HepG2 (cell line): ENCODE measurements around the gene KCNK18. TPM values are rescaled to one million over a fixed set of nuclear protein-coding genes. Genes with fewer than 3 reads are reported as not detected.

Experiments
- CAMTA2 ChIP-seq: sonication (generic); formaldehyde crosslinking; IDR thresholded peaks from 2 replicates; pipeline ENCODE4 v1.4.0; 2020; ENCODE audit warnings: mild to moderate bottlenecking, missing genetic modification reagents, borderline replicate concordance
- CCDC6 ChIP-seq: sonication (generic); formaldehyde crosslinking; IDR thresholded peaks from 2 replicates; pipeline ENCODE4 v1.8.1; 2022; ENCODE audit warnings: mild to moderate bottlenecking, missing genetic modification reagents, moderate library complexity
- CHD2 ChIP-seq: IDR thresholded peaks from 2 replicates; pipeline ENCODE4 v1.6.1; 2011; ENCODE audit warnings: low read depth, low read length, improper control_type of control experiment
- CREM ChIP-seq, 2 experiments: sonication (generic) in 1 of 2; formaldehyde crosslinking in 1 of 2; IDR thresholded peaks; 2 replicates each; pipeline versions ENCODE4 v1.4.0 to v1.6.1; 2016 to 2020; ENCODE audit warnings: antibody characterized with exemption in 1 of 2, mild to moderate bottlenecking in 1 of 2, missing genetic modification reagents in 1 of 2
- CTCF ChIP-seq: sonication (generic); formaldehyde crosslinking; IDR thresholded peaks from 2 replicates; pipeline ENCODE4 v1.5.0; 2020; ENCODE audit warnings: mild to moderate bottlenecking, missing genetic modification reagents, moderate library complexity
- FOSL1 ChIP-seq: sonication (generic); formaldehyde crosslinking; IDR thresholded peaks from 2 replicates; pipeline ENCODE4 v1.9.0; 2021; ENCODE audit warnings: missing genetic modification reagents, borderline replicate concordance
- HES4 ChIP-seq: sonication (generic); formaldehyde crosslinking; IDR thresholded peaks from 2 replicates; pipeline ENCODE4 v1.9.0; 2021; ENCODE audit warnings: mild to moderate bottlenecking, missing genetic modification reagents, borderline replicate concordance
- HNRNPH1 ChIP-seq: fragments of 200-400 bp; formaldehyde crosslinking; optimal IDR thresholded peaks from 2 replicates; pipeline ENCODE3; 2017; ENCODE audit warnings: mild to moderate bottlenecking, low read depth, low read length
- JARID2 ChIP-seq: sonication (generic); formaldehyde crosslinking; IDR thresholded peaks from 2 replicates; pipeline ENCODE4 v1.8.1; 2023; ENCODE audit warnings: missing genetic modification reagents, inconsistent platforms; ENCODE audit not compliant: insufficient replicate concordance
- JUNB ChIP-seq: sonication (generic); formaldehyde crosslinking; IDR thresholded peaks from 2 replicates; pipeline ENCODE4 v1.8.0; 2022; ENCODE audit warnings: missing genetic modification reagents, mild to moderate bottlenecking, borderline replicate concordance
- KDM3A ChIP-seq: IDR thresholded peaks from 2 replicates; pipeline ENCODE4 v1.6.1; 2018; ENCODE audit warnings: low read depth, missing compliant biosample characterization
- KLF11 ChIP-seq: IDR thresholded peaks from 2 replicates; pipeline ENCODE4 v1.6.1; 2016; ENCODE audit warnings: missing compliant biosample characterization
- KMT2A ChIP-seq: sonication (generic); formaldehyde crosslinking; IDR thresholded peaks from 2 replicates; pipeline ENCODE4 v1.4.0; 2020; ENCODE audit warnings: missing genetic modification reagents
- MED8 ChIP-seq: sonication (generic); formaldehyde crosslinking; IDR thresholded peaks from 2 replicates; pipeline ENCODE4 v1.8.1; 2023; ENCODE audit warnings: mild to moderate bottlenecking, missing genetic modification reagents; ENCODE audit not compliant: insufficient replicate concordance
- MTA1 ChIP-seq: sonication (generic); formaldehyde crosslinking; IDR thresholded peaks from 2 replicates; pipeline ENCODE4 v1.4.0; 2020; ENCODE audit warnings: missing genetic modification reagents, mild to moderate bottlenecking, borderline replicate concordance
- MYNN ChIP-seq: sonication (generic); formaldehyde crosslinking; IDR thresholded peaks from 2 replicates; pipeline ENCODE4 v1.4.0; 2020; ENCODE audit warnings: mild to moderate bottlenecking, low read depth, missing genetic modification reagents
- NFIC ChIP-seq: IDR thresholded peaks from 2 replicates; pipeline ENCODE4 v1.6.1; 2012; ENCODE audit warnings: mild to moderate bottlenecking, low read length, inconsistent platforms
- PITX1 ChIP-seq: sonication (generic); formaldehyde crosslinking; IDR thresholded peaks from 2 replicates; pipeline ENCODE4 v1.5.1; 2020; ENCODE audit warnings: mild to moderate bottlenecking, missing genetic modification reagents
- RORA ChIP-seq: sonication (generic); formaldehyde crosslinking; IDR thresholded peaks from 2 replicates; pipeline ENCODE4 v1.5.0; 2020; ENCODE audit warnings: mild to moderate bottlenecking, missing genetic modification reagents, moderate library complexity
- SIX4 ChIP-seq: sonication (generic); formaldehyde crosslinking; IDR thresholded peaks from 2 replicates; pipeline ENCODE4 v1.4.0; 2020; ENCODE audit warnings: missing genetic modification reagents
- TARDBP ChIP-seq: sonication (generic); formaldehyde crosslinking; IDR thresholded peaks from 2 replicates; pipeline ENCODE4 v1.8.0; 2022; ENCODE audit warnings: mild to moderate bottlenecking, missing genetic modification reagents
- TFE3 ChIP-seq: IDR thresholded peaks from 2 replicates; pipeline ENCODE4 v1.6.1; 2016
- ZNF317 ChIP-seq: sonication (generic); formaldehyde crosslinking; IDR thresholded peaks from 2 replicates; pipeline ENCODE4 v1.5.0; 2020; ENCODE audit warnings: mild to moderate bottlenecking, missing genetic modification reagents
- ZNF333 ChIP-seq: sonication (generic); formaldehyde crosslinking; IDR thresholded peaks from 2 replicates; pipeline ENCODE4 v1.4.0; 2020; ENCODE audit warnings: mild to moderate bottlenecking, missing genetic modification reagents, borderline replicate concordance
- ZNF772 ChIP-seq: sonication (generic); formaldehyde crosslinking; IDR thresholded peaks from 2 replicates; pipeline ENCODE4 v1.5.0; 2020; ENCODE audit warnings: mild to moderate bottlenecking, missing genetic modification reagents
- ZSCAN21 ChIP-seq: sonication (generic); formaldehyde crosslinking; IDR thresholded peaks from 2 replicates; pipeline ENCODE4 v1.8.0; 2022; ENCODE audit warnings: mild to moderate bottlenecking, missing genetic modification reagents, moderate library complexity, borderline replicate concordance
- polyA plus RNA-seq, 8 experiments: library from polyadenylated mRNA; depleted of rRNA in 3 of 8; stranded (reverse) in 7 of 8; unstranded in 1 of 8; fragments of >200 nt; fragmentation: Illumina TruSeq in 4 of 8; extraction: Trizol in 4 of 8; gene quantifications; 2 replicates each; pipeline versions ENCODE4 v1.2.1 to v1.2.3, GENCODE V29; 2011 to 2016; ENCODE audit warnings: low read depth in 4 of 8, missing spikeins in 1 of 8, mixed read lengths in 1 of 8; ENCODE audit not compliant: insufficient read depth in 1 of 8
- total RNA-seq, 5 experiments: library from RNA; depleted of rRNA; stranded (reverse); fragments of >200 nt; fragmentation: Illumina TruSeq; extraction: Trizol; gene quantifications; 2 replicates each; pipeline ENCODE4 v1.2.3, GENCODE V29; 2016; ENCODE audit warnings: low read depth in 1 of 5
- TF ChIP-seq, protein P1 (sequence below): sonication (generic); formaldehyde crosslinking; IDR thresholded peaks from 2 replicates; pipeline ENCODE4 v1.9.0; 2021; ENCODE audit warnings: missing genetic modification reagents, borderline replicate concordance

The KCNK18 gene
- total and polyA plus RNA-seq, 2 of the 13 experiments (the other 11 are each of a cell fraction or from before 2014, with no cell fraction given), result not detected

DNA sequence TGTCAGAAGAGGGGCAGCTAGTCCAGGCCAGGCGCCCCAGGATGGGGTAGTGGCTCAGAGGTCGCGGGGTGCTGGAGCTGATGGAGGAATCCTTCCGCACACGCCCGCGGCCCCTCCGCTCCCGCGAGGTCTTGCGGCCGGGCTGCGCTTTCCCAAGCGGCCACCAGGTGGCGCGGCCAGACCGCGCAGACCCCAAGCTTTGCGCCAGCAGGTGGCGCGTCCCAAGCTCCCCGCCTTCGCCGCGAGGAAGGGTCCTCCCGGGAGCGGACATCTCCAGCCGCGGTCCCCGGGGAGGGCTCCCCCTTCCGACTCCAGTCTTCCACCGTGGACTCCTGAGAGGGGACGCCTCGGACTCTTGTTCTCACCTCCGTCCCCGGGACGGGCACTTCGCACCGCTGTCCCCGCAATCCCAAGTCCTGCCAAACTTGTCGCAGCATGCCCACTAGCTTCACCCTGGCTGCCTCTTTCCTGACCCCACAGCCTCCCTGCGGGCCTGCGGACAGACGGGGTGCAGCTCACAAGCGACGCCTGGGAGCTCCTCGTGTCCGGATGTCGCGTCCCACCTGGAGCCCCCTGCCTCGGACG is 19.4 kb downstream of the KCNK18 start (continued):
- TF ChIP-seq CCDC6, result no peak
- TF ChIP-seq HES4 (CRISPR knock-in tag), result 0 out of 2 replicates have a peak, but pooled peaks have one; percentile 12
- TF ChIP-seq JARID2 (CRISPR knock-in tag), result peak; percentile 68
- TF ChIP-seq CTCF (CRISPR knock-in tag), result peak; percentile 99
- TF ChIP-seq TFE3 (CRISPR knock-in tag), result no peak
- TF ChIP-seq PITX1 (CRISPR knock-in tag), result 0 out of 2 replicates have a peak, but pooled peaks have one; percentile 33
- no peak for TF ChIP-seq KLF11 (CRISPR knock-in tag)
- no peak for TF ChIP-seq RORA (CRISPR knock-in tag)
- TF ChIP-seq CREM (IDR thresholded peaks at IDR 0.05), result no peak
- TF ChIP-seq CREM (CRISPR knock-in tag; IDR thresholded peaks at IDR 0.05), result no peak
- peak; percentile 62; the same call in 1 of the 2 replicates for TF ChIP-seq ZSCAN21
- TF ChIP-seq MTA1, result peak; percentile 21; the same call in 1 of the 2 replicates
- peak; percentile 84 for TF ChIP-seq CHD2
- TF ChIP-seq MYNN (CRISPR knock-in tag), result 0 out of 2 replicates have a peak, but pooled peaks have one; percentile 62
- TF ChIP-seq KMT2A (CRISPR knock-in tag), result peak; percentile 68
- 0 out of 2 replicates have a peak, but pooled peaks have one; percentile 56 for TF ChIP-seq ZNF333 (CRISPR knock-in tag)
- TF ChIP-seq HNRNPH1, result no peak
- TF ChIP-seq TARDBP, result peak; percentile 61
- TF ChIP-seq ZNF772 (CRISPR knock-in tag), result no peak
- TF ChIP-seq ZNF317 (CRISPR knock-in tag), result peak; percentile 56; the same call in 1 of the 2 replicates
- TF ChIP-seq JUNB (CRISPR knock-in tag), result no peak
- TF ChIP-seq MED8 (CRISPR knock-in tag), result no peak
- peak; percentile 86; the same call in 1 of the 2 replicates for TF ChIP-seq CAMTA2 (CRISPR knock-in tag)
- TF ChIP-seq, protein P1, sequence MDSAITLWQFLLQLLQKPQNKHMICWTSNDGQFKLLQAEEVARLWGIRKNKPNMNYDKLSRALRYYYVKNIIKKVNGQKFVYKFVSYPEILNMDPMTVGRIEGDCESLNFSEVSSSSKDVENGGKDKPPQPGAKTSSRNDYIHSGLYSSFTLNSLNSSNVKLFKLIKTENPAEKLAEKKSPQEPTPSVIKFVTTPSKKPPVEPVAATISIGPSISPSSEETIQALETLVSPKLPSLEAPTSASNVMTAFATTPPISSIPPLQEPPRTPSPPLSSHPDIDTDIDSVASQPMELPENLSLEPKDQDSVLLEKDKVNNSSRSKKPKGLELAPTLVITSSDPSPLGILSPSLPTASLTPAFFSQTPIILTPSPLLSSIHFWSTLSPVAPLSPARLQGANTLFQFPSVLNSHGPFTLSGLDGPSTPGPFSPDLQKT (CRISPR knock-in tag), result no peak
- TF ChIP-seq SIX4 (CRISPR knock-in tag), result no peak
- no peak for TF ChIP-seq NFIC
- no peak for TF ChIP-seq FOSL1 (CRISPR knock-in tag)
- 0 out of 2 replicates have a peak, but pooled peaks have one; percentile 36 for TF ChIP-seq KDM3A (CRISPR knock-in tag)
